GM12872 (cell line): ENCODE data around the gene CIDEB.

Experiments used
- CTCF ChIP-seq: IDR thresholded peaks from 3 replicates; pipeline ENCODE4 v1.5.1; 2011; ENCODE audit warnings: low read depth, mild to moderate bottlenecking, low read length, moderate library complexity; ENCODE audit not compliant: insufficient read depth

CIDEB gene

GRCh38 chr14:24255931-24256711 is 51.7 kb downstream of the CIDEB start:
- TF ChIP-seq CTCF: no peak

DNA sequence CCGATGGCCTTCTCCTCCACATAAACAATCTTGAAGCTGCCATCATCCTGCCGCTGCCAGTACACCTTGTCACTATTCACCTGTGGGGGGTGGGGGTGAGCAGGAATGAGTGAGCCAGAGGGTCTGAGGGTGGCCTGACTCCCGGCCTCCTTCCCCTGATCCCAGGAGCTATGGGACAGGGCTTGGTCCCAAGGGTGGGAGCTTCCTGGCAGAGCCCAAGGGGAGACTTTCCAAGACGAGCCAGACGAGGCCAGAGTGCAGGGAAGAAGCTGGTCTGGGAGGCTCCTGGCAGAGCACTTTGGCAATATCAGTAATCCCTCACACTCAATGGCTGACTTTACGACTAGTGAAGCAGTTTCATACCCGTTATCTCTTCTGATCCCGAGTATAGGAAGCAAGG is 52.3 kb downstream of the CIDEB start:
- no peak for TF ChIP-seq CTCF
